ENCODE measurements around the gene RER1.

GRCh38 chr1:2446394-2446793, 54.8 kb downstream of the RER1 start:
- TF ChIP-seq GATA3 (IDR thresholded peaks at IDR 0.05; ENCODE audit: low read depth, low read length) (no peak), GATA2 (IDR thresholded peaks at IDR 0.05; ENCODE audit: low read depth, low read length) (no peak)

Data from SH-SY5Y (cell line).